Left forelimb (tissue), 1 donor: Measurements from ENCODE around the gene PUS1.

Source experiments
- DNase-seq: peaks from one replicate; pipeline ENCODE4 v3.0.0-alpha.2; 2018; ENCODE audit warnings: low spot score

Gene PUS1

DNA sequence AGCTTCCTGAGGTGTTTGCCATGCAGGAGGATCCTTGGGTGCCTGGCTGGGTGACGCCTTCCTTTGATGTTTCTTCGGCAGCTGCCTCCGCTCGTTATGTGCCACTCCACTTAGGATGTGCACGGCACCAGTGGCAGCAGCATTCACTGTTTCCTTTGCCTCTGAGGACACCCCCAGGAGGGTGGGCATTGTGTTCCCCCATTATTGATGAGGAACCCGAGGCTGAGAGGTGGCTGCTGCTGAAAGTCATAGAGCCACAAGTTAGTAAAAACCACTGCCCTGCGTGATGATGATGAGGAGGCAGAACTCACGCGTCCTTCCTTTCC lies 61.9 kb downstream of the PUS1 start:
- DNase-seq = no peak

DNA sequence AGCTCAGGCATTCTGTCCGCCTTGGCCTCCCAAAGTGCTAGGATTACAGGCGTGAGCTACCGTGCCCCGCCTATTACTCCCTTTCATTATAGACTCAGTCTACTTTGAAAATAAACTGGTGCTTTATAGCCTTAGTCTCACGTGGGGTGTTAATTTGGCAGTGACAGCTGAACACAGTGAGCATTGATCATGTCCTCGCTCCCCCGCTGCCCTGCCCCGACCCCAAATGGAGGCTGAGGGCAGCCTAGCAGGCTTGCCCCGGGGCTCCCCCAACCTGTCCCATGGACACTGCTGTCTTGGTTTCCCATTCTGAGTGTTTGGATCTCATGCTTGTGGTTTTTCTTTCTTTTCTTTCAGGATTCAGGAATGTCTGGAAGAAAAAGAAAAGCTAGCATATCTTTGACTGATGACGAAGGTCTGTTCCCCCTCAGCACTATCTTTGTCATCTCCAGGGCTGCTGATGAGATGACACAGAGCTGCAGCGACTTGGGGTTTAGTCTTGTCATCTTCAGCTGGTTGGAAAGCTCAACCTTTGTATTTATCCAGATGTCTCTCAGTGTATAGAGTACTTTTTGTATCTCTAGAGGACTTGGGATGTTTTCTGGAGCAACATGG lies 62.8 kb downstream of the PUS1 start:
- no peak for DNase-seq

DNA sequence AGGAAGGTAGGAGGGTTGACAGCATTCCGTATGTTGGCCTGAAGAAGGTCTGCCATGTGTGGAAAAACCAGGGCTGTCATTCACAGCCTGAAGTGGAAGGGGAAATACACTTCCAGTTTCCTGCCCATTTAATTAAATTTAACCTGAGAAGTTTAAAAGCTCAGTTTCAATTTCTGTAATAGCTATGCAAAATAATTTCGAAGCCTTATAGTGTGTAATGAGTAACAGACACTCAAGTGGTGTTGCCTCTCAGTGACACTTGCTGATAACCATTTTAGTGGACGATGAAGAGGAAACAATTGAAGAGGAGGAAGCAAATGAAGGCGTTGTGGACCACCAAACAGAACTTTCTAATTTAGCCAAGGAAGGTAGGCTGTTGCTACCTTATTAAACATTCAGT lies 65.5 kb downstream of the PUS1 start:
- no peak for DNase-seq
